Tibial nerve (tissue), 3 donors: ENCODE results near the gene CAMK1.

ENCODE experiments used
- POLR2A ChIP-seq, 2 donors: fragments of 450-650 bp; IDR thresholded peaks; one replicate each; pipeline ENCODE4 v1.6.1; 2017; ENCODE audit warnings: antibody characterized with exemption in 2 of 2, mild to moderate bottlenecking in 2 of 2, moderate library complexity in 2 of 2
- TF ChIP-seq, protein P1 (sequence below), 5 experiments: fragments of 200-600 bp in 3 of 5; fragments of 450-650 bp in 2 of 5; sonication (generic) in 3 of 5; IDR thresholded peaks; one replicate each; pipeline ENCODE4 v1.5.1; 2016 to 2019; ENCODE audit warnings: antibody characterized with exemption in 5 of 5, mild to moderate bottlenecking in 3 of 5, moderate library complexity in 2 of 5

DNA sequence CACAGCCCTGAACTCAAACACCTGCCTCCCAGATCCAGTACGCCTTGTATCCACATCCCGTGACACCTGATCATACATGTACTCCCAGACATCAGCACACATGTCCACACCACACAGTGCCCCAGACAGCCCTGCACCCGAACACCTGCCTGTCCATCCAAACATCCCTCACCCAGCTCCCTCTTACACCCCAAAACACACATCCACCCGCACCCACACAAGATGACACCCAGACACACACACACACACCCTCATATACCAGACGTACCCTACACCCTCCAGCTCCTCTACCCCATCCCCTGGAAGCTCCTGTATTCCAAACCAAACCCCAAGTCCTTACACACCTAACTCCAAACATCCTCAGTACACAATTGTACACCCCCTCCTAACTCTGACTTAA, 735 bp downstream of the CAMK1 start:
- TF ChIP-seq, protein P1, sequence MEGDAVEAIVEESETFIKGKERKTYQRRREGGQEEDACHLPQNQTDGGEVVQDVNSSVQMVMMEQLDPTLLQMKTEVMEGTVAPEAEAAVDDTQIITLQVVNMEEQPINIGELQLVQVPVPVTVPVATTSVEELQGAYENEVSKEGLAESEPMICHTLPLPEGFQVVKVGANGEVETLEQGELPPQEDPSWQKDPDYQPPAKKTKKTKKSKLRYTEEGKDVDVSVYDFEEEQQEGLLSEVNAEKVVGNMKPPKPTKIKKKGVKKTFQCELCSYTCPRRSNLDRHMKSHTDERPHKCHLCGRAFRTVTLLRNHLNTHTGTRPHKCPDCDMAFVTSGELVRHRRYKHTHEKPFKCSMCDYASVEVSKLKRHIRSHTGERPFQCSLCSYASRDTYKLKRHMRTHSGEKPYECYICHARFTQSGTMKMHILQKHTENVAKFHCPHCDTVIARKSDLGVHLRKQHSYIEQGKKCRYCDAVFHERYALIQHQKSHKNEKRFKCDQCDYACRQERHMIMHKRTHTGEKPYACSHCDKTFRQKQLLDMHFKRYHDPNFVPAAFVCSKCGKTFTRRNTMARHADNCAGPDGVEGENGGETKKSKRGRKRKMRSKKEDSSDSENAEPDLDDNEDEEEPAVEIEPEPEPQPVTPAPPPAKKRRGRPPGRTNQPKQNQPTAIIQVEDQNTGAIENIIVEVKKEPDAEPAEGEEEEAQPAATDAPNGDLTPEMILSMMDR (IDR thresholded peaks at IDR 0.05): no peak
- TF ChIP-seq POLR2A (IDR thresholded peaks at IDR 0.05): no peak
